ENCODE measurements around the gene KCNJ6. TPM values are rescaled to one million over a fixed set of nuclear protein-coding genes. Genes with fewer than 3 reads are reported as not detected.
"Not testable (repeated sequence)": the region's sequence is repeated elsewhere in the genome, so short reads cannot be mapped to it uniquely, and the experiment has no call there.

Gene KCNJ6
- total RNA-seq, 1 donor from 2014 or later: not detected

- intact Hi-C loops (cut with micrococcal nuclease): no loop called here
Measured at GRCh38 chr21:37614351-37614875, 301.8 kb downstream of the KCNJ6 start.

- intact Hi-C loops (cut with micrococcal nuclease): no loop called here
Measured at GRCh38 chr21:37607081-37607480, 309.2 kb downstream of the KCNJ6 start.

GRCh38 chr21:37606549-37606948 is 309.7 kb downstream of the KCNJ6 start:
- intact Hi-C loops (cut with micrococcal nuclease): no loop called here

- intact Hi-C loops (cut with micrococcal nuclease): no loop called here
Measured at GRCh38 chr21:37605006-37605405, 311.3 kb downstream of the KCNJ6 start.

- intact Hi-C loops (cut with micrococcal nuclease): no loop called here
Measured at GRCh38 chr21:37603129-37603528, 313.1 kb downstream of the KCNJ6 start.

- intact Hi-C loops (cut with micrococcal nuclease): no loop called here
Measured at GRCh38 chr21:37601915-37602314, 314.3 kb downstream of the KCNJ6 start.

GRCh38 chr21:37601027-37601426 is 315.2 kb downstream of the KCNJ6 start:
- intact Hi-C loops (cut with micrococcal nuclease): no loop called here

- intact Hi-C loops (cut with micrococcal nuclease): no loop called here
Measured at GRCh38 chr21:37595944-37596343, 320.3 kb downstream of the KCNJ6 start.

- intact Hi-C loops (cut with micrococcal nuclease): no loop called here
Measured at GRCh38 chr21:37594472-37594951, 321.7 kb downstream of the KCNJ6 start.

- intact Hi-C loops (cut with micrococcal nuclease): no loop called here
Measured at GRCh38 chr21:37593740-37594471, 322.4 kb downstream of the KCNJ6 start.

GRCh38 chr21:37593015-37593414 is 323.2 kb downstream of the KCNJ6 start:
- intact Hi-C loops (cut with micrococcal nuclease): no loop called here

GRCh38 chr21:37592496-37592895 is 323.8 kb downstream of the KCNJ6 start:
- intact Hi-C loops (cut with micrococcal nuclease): no loop called here

- intact Hi-C loops (cut with micrococcal nuclease): not testable (repeated sequence)
Measured at GRCh38 chr21:37591994-37592393, 324.3 kb downstream of the KCNJ6 start.

GRCh38 chr21:37590836-37591235 is 325.4 kb downstream of the KCNJ6 start:
- intact Hi-C loops (cut with micrococcal nuclease): not testable (repeated sequence)

GRCh38 chr21:37588644-37589043 is 327.6 kb downstream of the KCNJ6 start:
- intact Hi-C loops (cut with micrococcal nuclease): not testable (repeated sequence)

- intact Hi-C loops (cut with micrococcal nuclease): no loop called here
Measured at GRCh38 chr21:37587635-37588177, 328.6 kb downstream of the KCNJ6 start.

- intact Hi-C loops (cut with micrococcal nuclease): no loop called here
Measured at GRCh38 chr21:37587203-37587602, 329.1 kb downstream of the KCNJ6 start.

- intact Hi-C loops (cut with micrococcal nuclease): no loop called here
Measured at GRCh38 chr21:37582590-37582989, 333.7 kb downstream of the KCNJ6 start.

- intact Hi-C loops (cut with micrococcal nuclease): no loop called here
Measured at GRCh38 chr21:37580666-37581065, 335.6 kb downstream of the KCNJ6 start.

GRCh38 chr21:37579356-37579755 is 336.9 kb downstream of the KCNJ6 start:
- intact Hi-C loops (cut with micrococcal nuclease): no loop called here

GRCh38 chr21:37578471-37579126 is 337.7 kb downstream of the KCNJ6 start:
- intact Hi-C loops (cut with micrococcal nuclease): no loop called here

- intact Hi-C loops (cut with micrococcal nuclease): not testable (repeated sequence)
Measured at GRCh38 chr21:37576929-37577328, 339.3 kb downstream of the KCNJ6 start.

All from T-helper 1 cell treated with Interleukin-12 subunit alpha and Interleukin-12 subunit beta and Interleukin-4 antibody, amounts not matched to agents 30 ng/mL and 1 ng/mL, for 36 hours (primary cell).